HL-60/S4 (cell line): Measurements from ENCODE around the gene EHD1.

ENCODE experiments used
- in situ Hi-C: fragments of 300-500 bp; cut with MboI; formaldehyde crosslinking; loops from 2 replicates; pipeline ENCODE4 v1.14.3; 2022; ENCODE audit warnings: low sequenced_read_pairs

EHD1 gene

DNA sequence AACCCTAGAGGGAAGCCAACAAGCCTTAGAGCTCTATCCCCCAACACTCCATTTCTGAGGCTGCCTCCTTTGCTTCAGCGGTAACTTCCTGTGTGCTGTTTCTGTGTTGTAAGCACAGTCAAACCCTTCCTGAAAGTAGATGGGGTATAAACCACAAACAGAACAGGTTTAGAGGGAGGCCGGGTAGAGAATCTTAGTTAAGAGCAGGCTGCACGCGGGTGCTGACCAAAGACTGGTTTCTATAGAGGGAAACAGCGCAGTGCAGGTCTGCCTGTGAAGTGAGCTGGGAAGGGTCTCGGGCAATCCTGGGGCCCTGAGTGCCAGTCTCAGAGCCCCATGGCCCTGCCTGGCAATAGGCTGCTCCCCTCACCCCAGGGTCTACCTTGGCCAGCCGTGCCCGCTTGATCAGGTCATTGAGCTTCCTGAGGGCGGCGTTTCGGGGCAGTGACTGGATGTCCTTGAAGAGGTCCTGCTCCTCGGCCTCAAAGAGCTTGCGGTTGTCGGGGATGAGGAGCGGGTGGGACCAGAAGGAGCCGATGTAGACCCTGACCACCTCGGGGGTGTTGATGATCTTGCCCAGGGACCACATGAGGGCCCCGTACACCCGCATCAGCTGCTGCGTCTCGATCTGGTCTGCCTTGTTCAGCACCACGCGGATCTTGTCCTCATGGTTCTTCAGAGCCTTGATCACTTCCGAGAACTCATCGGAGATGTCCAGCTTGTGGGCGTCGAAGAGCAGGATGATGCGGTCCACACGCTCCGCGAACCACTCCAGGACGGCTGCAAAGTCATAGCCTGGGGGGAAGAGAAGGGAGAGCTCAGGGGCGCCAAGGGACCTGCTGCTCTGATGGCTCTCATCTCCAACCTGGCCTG, 18.6 kb downstream of the EHD1 start:
- in situ Hi-C loops, result no loop called here

DNA sequence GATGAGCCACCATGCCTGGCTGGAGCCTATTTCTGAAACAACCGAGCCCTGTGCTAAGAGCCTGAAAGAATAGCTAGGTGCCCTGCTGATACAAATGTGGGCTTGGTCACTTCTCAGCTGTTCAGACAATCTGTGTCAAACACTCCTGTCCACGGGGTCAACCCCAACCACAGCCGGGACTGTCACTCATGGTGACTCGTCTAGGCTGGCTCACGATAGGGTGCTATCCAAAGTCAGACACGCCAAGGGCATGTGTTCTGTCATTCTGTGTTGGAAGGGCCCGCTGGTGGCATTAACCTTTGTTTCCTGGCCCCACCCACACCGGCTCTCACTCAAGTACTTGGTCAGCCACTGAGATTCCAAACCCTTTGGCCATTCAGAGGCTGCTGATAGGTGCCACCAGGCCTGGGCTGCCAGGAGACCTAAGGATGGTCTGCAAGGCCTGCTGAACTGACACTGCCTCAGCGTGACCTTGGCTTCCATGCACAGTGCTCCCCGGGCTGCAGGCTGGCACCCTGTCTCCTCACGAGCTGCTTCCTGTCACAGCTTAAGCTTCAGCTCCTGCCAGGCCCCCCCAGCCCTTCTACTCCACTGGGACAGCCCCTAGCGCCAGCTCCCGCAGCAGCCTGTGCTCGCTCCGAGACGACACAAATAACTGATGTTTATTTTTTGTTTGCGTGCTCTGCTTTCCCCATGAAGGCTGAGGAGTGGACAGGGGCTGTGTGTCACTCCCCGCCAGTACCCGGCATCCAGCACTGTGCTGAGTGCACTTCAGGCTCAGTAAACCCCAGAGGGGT, 19.8 kb downstream of the EHD1 start:
- in situ Hi-C loops, result no loop called here

DNA sequence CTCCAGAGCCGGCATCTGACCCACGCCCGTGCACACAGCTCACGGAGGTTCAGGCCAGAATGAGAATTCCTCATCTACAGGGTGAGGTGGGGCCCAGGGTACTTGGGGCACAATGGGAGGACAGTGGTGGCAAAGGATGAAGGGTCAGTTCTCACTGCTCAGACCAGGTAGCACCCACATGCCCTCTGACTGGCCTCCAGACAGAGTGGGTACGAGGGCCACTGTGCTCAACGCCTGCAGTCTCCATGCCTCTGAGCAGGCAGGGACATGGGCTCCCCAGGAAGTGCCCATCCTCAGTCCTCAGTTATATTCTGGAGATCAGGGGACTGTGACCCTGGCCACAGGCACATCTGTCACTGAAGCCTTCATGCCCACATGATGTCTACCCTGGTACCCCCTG, 20.9 kb downstream of the EHD1 start:
- in situ Hi-C loops, result no loop called here

DNA sequence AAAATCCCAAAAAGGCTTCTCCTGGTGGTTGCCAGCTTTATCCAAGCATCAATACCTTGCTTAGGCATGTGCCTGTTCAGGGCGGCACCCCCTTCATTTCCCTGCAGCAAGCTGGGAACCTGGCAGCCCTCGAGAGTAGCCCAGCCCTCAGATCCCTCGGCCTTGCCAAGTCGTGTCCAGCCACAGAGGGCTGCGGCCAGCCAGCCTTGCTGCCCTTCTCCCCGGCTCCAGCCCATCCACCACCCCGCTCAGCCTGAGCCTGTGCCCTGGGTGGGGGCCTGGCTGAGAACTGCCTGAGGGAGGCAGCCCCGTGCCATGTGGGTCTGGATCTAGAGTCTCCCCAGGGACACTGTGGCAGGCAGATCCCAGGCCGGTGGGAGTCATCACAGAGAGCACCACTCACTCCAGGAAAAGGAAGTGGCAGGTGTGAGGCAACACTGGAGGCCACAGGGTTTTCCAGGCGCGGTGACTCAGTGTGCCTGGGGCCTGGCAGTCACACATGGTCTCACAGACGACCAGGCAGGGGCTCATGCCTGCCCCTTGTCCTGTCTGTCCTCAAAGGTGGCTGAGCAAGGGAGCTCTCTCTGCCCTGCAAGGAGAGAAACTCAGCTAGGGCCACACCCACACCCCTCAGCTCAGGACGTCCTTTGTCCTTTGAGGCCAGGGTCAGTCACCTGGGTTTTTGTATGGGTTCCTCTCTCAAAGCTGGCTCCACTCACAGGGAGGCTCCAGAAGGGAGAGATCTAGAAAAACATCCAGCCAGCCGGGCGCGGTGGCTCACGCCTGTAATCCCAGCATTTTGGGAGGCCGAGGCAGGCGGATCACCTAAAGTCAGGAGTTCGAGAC, 21.8 kb downstream of the EHD1 start:
- in situ Hi-C loops, result no loop called here

DNA sequence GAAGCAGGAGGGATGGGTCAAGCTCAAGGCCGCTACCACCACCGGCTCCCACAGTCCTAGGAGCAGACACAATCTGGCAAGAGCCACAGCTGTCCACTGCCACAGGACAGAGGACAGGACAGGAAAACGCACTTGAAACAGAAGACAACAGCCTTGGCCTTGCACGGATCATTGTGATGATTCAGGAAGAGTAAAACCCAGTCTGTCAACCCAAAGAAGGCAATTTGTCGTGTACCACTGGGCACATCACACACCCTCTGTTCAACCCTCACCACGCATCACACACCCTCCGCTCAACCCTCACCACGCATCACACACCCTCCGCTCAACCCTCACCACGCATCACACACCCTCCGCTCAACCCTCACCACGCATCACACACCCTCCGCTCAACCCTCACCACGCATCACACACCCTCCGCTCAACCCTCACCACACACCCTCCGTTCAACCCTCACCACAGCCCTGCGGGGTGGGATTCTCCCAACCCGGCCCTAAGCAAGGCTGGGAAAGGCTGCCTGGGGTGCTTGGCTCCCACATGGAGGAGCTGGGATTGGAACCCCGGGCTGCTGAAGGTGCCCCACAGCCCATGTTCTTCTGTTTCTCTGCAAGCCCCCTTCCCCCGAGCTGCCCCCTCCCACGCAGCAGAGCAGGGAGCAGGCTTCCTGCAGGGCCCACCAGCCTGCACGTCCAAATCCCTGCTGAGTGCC, 22.7 kb downstream of the EHD1 start:
- in situ Hi-C loops, result no loop called here

DNA sequence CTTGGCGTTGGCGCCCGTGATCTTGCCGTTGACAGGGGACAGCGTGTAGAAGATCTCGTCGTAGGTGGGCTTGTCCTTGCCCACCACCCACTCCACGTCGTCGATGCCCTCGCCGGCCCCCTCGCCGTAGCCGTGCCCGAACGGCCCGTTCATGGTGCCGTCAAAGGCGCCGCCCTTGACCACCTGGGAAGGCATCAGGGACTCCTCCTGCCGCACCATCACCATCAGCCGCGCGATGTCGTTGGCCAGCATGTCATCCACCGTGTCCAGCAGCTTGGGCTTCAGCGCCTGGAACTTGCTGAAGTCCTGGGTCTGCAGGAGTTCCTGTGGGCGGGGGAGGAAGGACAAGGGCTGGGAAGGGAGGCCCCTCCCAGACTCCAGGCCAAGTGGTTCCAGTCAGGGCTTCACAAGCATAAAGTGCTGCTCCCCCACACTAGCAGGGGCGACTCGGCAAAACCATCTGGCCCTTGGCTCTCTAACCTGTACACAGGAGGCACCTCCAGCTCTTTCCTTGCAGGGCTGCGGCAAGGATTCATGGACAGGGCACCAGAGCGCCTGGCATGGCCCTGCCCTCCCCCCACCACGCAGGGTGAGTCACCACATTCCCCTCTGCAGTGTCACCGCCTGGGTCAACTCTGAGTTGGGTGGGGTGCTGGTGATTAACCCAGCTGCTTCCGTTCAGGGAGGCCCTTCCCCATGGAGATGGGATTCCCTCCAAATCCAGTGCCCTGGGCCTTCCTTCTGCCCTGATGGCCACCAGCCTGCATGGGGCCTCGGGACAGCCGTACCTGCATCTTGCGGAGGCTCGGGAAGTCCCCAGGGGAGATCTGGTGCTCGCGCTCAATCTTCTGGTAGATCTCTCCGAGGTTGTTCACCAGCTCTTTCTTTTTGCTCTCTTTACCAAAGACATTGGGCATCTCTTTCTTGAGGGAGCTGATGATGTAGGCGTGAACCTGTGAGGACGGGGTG, 23.6 kb downstream of the EHD1 start:
- in situ Hi-C loops, result no loop called here

DNA sequence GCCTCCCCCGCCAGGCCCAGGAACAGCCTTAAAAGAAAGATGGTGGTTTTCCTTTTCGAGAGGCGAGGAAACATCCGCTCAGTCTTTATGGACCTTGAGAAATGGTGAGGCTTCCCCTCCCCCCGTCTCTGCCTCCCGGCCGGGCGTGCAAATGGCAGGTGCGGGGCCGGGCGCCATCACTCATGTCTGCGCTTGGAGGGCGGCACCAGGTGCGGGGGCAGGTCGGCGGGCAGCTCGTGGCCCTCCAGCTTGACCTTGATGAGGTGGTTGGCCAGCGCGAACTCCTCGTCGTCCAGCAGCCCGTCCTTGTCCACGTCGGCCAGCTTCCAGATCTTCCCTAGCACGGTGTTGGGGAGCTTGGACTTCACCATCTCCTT, 24.3 kb downstream of the EHD1 start:
- in situ Hi-C loops, result no loop called here

DNA sequence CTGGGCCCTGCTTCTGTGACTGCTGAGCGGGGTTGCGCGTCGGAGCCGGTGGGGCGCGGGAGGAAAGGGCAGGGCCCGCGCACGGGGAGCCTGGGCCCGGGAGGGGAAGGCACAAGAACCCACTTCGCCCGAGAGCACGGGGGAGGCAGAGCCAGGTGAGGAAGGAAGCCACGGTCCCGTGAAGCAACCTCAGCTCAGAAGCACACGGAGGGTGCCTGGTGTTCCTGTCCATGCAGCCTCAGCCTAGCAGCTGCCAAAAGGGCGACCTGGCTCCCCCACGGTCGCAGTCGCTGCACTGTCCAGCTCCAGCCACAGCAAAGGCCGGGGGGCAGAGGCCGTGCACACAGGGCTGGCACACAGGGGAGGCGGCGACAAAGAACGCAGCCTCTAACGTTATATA, 24.7 kb downstream of the EHD1 start:
- in situ Hi-C loops, result no loop called here

DNA sequence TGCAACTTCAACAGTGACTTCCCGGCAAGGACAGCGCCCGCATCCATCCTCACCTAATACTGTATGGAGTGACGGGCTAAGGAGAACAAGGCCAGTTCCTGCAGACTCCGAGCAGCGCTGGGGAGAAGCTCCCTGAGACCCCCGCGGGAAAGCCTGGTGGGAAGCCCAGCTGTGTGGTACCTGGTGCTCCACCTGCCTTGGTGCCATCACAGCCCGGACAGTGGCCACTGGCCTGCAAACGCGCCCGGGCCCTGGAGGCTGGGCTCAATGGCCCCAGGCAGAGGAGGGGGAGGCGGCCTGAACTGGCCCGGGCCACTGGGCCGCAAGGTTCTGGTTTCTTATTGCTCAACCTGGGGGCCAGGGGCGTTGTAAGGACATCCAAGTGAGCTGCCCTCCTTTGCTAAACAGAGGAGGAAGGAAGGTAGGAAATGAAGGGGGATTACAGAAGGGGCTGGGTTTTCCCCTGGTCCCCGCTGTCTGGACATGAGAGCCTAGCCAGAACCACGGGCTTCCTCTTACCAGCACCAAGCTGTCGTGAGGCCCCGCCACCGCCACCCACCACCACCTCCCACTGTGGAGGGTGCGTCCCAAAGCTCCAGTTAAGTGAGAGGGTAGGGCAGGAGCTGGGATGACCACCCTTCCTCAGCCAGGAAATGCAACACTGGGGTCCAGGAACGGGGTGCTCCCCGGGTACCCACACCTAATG, 25.5 kb downstream of the EHD1 start:
- in situ Hi-C loops, result no loop called here

DNA sequence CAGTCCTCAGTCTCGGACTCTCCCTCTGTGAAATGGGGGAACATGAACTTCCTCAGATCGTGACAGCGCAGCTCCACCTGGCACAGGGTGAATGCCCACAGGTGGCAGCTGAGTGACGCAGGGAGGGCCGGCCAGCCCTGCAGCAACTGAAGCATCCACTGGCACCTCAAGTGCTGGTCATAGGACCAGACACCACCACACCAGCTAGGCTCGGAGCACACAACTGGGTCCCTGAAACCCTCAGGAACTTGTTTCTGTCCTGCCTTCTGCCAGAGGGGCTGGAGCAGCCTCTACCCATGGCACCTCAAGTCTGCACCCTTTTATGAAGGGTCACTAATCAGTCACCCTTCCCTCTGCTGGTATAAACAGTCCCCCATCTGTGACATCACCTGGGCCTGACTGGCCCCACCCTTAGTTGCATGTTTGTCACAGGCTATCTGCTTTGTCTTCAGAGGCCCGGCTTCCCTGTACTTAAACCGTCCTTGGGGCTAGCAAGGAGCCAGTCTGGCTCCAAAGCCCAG, 26.5 kb downstream of the EHD1 start:
- in situ Hi-C loops, result no loop called here

DNA sequence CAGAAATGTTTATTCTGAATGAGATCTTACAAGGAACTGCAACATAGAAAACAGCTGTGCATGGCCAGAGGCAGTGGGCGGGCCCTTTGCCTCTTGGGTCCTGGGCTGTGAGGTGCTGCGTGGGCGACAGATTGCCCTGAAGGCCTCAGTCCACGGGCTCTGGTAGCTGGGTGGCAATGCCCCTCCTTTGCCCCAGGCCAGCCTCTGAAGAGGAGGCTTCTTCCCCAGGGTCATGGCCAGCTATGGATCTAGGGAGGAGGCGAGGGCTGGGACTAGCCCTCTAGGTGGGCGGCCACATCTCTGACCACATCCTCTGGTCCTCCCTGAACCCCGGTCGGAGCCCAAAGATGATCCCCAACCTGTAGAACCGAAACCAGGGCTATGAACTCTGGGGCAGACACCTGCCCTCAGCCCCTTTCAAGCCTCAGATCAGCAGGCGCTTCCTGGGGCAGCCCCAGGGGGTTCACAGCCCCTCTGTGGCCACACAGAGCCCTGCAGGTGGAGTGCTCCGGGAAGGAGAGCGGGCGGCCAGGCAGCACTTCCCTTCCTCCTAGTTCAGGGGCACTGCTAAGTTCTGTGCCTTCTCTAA, 27.3 kb downstream of the EHD1 start:
- in situ Hi-C loops, result no loop called here

DNA sequence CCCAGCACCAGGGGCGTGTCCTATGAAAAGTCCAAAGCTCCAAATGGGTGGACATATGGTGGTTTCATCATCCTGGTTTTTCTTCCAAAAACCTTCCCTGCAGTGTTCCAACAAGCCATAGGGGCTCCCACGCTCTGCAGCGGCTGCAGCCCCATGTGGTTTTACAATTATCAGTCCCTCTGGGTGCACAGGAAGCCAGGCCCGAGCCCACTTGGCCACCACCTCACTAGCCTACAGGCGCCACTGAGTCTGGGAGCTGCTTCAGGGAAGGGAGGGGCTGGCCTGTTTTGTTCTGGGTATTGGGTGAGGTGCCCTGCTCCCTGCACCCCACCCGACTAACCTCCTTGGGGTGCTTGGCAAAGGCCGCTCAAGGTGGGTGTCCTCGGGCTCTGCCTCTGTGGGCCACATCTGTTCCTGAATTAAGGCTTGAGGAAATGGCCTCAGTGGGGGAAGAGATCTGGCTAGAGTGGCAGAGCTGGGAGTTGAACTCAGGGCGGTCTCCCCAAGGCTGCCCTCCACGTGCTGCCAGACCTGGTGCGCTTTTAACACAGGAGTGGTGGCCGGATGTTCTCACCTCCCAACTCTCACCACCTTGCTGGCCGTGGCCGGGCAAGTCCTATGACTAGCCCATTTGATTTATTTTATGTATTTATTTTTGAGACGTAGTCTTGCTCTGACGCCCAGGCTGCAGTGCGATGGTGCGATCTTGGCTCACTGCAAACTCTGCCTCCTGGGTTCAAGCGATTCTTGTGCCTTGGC, 28.6 kb downstream of the EHD1 start:
- in situ Hi-C loops, result loop anchor here (5.0 to 10.0 kb wide), 2 partner anchors 43 to 265 kb away; partner anchors contain the start of genes TM7SF2 and ZNHIT2

DNA sequence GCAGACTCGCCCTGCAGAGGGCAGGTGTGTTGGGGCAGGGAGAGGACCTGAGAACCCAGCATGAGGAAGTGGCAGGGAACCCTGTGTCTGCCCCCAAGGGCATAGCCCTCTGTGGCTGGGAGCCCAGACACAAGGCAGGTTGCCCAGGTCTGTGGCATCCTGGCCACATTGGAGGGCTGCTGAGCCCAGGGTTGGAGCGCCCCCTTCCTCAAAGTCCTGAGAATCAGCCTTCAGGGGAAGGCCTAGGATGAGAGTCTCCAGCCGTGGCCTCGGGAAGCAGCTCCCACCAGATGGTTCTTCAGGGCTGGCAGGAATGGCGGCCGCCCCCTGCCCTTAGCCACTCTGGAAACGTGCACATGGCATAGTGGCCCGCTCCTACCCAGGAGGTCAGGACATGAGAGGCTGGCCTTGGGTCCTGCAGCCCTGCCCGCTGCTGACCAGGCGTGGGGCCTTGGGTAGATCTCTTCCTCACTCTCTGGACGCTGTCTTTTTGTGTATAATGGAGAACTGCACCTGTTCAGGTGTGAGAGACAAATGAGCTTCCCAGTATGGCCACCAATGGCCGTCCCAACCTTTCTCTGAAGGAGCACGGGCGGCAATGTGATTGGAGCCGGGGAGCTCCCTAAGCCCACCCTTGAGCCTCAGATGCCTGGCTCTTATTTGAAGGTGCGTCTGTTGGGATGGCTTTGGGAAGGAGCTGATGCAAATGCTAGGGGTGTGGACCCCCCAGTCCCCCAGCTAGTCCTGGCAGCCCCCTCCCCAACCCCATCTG, 29.4 kb downstream of the EHD1 start:
- in situ Hi-C loops, result loop anchor here (5.0 to 10.0 kb wide), 2 partner anchors 43 to 266 kb away; partner anchors contain the start of genes TM7SF2 and ZNHIT2

DNA sequence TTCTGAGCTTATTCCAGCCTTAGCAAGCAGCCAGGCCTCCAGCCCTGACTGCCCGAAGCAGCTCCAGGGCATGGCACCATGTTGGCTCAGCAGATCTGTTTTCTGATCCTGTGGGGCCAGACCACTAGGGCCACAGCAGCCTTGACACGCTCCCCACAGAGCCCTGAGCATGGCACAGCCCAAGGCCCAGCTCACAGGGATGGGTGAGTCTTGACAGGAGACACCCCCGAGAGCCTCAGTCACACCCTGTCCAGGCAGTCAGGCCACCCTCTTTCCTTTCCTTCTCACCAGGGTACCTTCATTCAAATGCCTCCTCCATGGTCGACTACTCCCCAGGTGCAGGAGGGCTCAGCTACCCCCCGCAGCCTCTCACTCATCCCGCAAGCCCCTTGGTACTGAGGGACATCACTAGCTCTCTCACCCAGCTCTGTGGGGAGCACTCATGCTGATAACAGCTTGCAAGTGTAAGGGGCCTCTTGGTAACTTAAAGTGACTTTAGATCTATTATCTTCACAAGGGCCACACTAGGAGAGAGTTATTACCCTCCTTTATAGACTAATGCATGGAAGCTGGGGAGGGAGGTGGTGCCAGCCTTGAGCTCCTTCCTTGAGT, 30.1 kb downstream of the EHD1 start:
- in situ Hi-C loops, result loop anchor here (5.0 to 10.0 kb wide), 2 partner anchors 44 to 266 kb away; partner anchors contain the start of genes TM7SF2 and ZNHIT2

DNA sequence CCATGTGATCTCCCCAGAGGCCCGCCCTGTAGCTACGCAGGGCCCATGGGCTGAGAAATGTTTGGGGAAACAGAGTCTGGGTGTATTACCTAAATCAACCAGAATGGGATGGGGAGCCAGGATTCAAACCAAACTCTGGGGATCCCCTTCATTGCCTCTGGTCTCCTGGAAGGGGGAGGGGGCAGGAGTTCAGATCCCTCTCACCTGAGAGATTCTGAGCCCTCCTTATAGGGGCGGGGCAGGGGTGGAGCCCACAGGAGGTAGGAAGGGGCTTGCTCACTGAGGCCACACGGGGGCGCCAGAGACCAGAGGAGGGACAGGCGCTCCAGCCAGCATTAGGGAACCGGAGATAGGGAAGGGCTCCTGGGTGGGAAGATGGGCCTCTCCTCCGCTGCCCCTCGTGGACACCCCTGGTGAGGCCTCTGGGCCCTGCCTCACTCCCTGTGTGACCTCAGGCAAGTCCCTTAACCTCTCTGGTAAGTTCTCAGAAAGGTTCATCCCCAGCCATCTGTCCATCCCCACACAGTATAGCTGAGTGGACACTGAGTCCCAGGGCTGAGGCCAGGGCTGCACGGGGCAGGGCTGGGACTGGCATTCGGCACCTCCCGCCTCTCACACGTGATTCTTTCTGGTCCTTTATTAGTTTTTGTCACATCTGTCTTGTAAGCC, 31.3 kb downstream of the EHD1 start:
- in situ Hi-C loops, result loop anchor here (5.0 to 10.0 kb wide), 2 partner anchors 45 to 268 kb away; partner anchors contain the start of genes TM7SF2 and ZNHIT2
